NCI-H2227 (cell line): Measurements from ENCODE around the gene EVI5L.
"Not testable (repeated sequence)": the region's sequence is repeated elsewhere in the genome, so short reads cannot be mapped to it uniquely, and the experiment has no call there.

ENCODE experiments used
- DNase-seq: peaks from one replicate; lab custom pipeline; 2025; ENCODE audit not compliant: unreplicated experiment; lab: John Stamatoyannopoulos, UW

EVI5L gene

GRCh38 chr19:7816040-7816439, 14.0 kb upstream of the EVI5L start:
- not testable (repeated sequence) for DNase-seq

GRCh38 chr19:7817801-7818200, 12.2 kb upstream of the EVI5L start:
- DNase-seq, result no peak

- no peak for DNase-seq
These were observed 11.2 kb upstream of the EVI5L start for GRCh38 chr19:7818806-7819205.

- DNase-seq, result no peak
These were observed 10.7 kb upstream of the EVI5L start for GRCh38 chr19:7819337-7819736.

GRCh38 chr19:7820588-7820987, 9.4 kb upstream of the EVI5L start:
- DNase-seq, result no peak

- DNase-seq, result no peak
These were observed 7.0 kb upstream of the EVI5L start for GRCh38 chr19:7822910-7823515.

- no peak for DNase-seq
These were observed 6.2 kb upstream of the EVI5L start for GRCh38 chr19:7823686-7824301.

- no peak for DNase-seq
These were observed 875 bp upstream of the EVI5L start for GRCh38 chr19:7829166-7829520.

- no peak for DNase-seq
These were observed 304 bp downstream of the EVI5L start for GRCh38 chr19:7830272-7830771.

GRCh38 chr19:7830823-7831222, 805 bp downstream of the EVI5L start:
- no peak for DNase-seq

GRCh38 chr19:7831452-7831851, 1.4 kb downstream of the EVI5L start:
- DNase-seq, result peak; percentile 44

GRCh38 chr19:7832009-7832408, 2.0 kb downstream of the EVI5L start:
- DNase-seq, result no peak

GRCh38 chr19:7832781-7833180, 2.8 kb downstream of the EVI5L start:
- no peak for DNase-seq

- DNase-seq, result peak; percentile 25
These were observed 3.4 kb downstream of the EVI5L start for GRCh38 chr19:7833225-7834099.

- no peak for DNase-seq
These were observed 9.5 kb downstream of the EVI5L start for GRCh38 chr19:7839476-7839875.

- no peak for DNase-seq
These were observed 10.6 kb downstream of the EVI5L start for GRCh38 chr19:7840629-7841028.

GRCh38 chr19:7841751-7842660, 12.0 kb downstream of the EVI5L start:
- DNase-seq, result no peak

GRCh38 chr19:7842661-7843294, 12.8 kb downstream of the EVI5L start:
- no peak for DNase-seq

GRCh38 chr19:7843521-7843920, 13.5 kb downstream of the EVI5L start:
- DNase-seq, result no peak

- no peak for DNase-seq
These were observed 14.4 kb downstream of the EVI5L start for GRCh38 chr19:7844405-7844804.
